GM19043 (cell line): Measurements from ENCODE around the gene SMARCA2.
A peak's percentile ranks its signal among the peaks of the same experiment; 100 is the strongest.

ENCODE experiments used
- ATAC-seq: cut with Tn5 transposase; IDR thresholded peaks from one replicate; pipeline ENCODE4 v1.9.1; 2021; ENCODE audit warnings: low read depth; ENCODE audit not compliant: unreplicated experiment

The SMARCA2 gene

GRCh38 chr9:2199999-2200796 lies 185.1 kb downstream of the SMARCA2 start:
- no peak for ATAC-seq

GRCh38 chr9:2208465-2208864 lies 193.3 kb downstream of the SMARCA2 start:
- no peak for ATAC-seq

DNA sequence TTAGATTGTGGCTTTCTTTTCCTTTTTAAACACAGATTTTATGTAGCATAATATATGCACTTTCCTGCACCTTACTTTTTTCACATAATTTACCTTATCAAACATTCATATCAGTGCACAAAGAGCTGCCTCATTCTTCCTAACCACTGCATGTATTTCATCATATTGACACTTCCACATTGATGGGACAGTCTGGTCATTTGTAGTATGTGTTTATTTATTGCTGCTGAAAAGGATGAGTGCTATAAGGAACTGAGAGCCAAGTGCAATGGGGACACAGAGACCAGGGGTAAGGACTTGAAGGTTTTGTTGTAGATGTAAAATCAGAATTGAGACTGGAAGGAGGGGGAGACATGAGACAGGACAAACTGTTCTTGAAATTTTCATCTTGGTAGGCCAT lies 193.8 kb downstream of the SMARCA2 start:
- ATAC-seq = no peak

DNA sequence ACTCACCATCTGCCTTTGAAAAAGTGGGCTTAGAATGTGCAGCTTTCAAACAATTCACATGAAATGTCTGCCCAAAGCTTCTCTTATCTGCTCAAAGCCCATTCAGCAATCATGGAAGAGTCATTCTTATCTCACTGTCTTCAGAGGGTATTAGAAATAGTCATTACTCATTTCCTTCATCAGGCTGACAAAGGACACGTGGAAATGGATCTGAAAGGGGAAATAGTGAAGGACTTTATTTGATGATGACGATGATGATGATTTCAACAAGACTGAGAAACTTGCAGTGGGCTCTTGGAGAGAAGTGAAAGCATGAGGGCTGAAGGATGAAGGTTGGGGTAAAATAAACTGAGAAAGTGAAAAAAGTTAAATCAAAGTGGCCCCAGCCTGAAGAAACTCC lies 194.3 kb downstream of the SMARCA2 start:
- no peak for ATAC-seq

DNA sequence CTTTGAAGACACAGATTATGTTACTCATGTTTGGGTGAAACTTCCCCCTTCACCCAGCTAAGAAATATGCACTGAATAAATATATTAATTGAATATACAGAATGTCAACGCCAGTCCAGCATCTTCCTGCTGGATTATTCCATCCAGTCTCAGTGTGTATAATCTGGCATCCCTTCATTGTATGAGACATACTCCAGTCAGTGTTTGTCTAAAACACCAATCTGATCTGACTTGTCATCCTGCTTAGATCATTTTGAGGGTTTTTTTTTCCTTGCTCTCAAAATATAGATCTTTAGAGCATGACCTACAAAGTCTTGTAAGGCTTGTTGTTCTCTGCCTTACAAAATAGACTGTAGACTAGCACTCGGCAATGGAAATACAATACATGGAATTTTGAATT lies 195.1 kb downstream of the SMARCA2 start:
- no peak for ATAC-seq

- no peak for ATAC-seq
Observed at GRCh38 chr9:2213830-2214468, 198.8 kb downstream of the SMARCA2 start.

DNA sequence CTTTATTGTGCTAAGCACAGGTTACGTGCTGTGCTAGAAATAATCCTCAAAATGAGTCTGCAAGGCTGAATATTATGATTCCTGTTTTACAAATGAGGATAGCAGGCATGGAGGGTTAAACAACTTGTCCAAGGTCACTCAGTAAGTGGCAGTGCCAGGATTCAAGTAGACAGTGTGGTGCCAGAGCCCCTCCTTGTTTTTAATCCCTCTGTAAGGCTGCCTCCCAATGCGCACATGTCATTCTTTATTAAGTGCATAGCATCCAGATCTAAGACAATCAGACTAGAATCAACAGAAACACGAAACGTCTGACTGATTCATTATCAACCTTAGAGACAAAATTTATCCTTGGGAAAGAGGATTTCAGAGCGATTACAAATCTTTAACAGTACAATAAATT lies 199.6 kb downstream of the SMARCA2 start:
- ATAC-seq = no peak

- ATAC-seq = no peak
Observed at GRCh38 chr9:2215921-2216441, 200.8 kb downstream of the SMARCA2 start.

GRCh38 chr9:2216591-2216990 lies 201.4 kb downstream of the SMARCA2 start:
- ATAC-seq = no peak

DNA sequence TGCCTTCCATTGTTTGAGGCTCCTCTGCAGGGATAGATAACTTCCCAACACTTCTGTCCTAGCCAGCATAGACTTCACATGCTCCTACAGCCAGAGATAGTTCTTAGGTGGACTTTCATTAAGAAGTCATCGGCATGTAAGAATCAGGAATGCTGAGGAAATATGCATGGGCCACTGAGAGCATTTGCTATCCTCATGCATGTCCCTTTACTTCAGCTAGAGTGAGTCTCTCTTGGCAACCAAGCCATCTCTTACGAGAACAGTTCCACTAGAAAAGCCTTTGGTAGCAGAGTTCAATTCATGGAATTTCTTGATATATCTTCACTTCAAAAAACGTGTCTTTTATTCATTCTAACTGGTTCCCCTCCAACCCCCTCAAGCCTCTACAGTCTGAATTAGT lies 202.4 kb downstream of the SMARCA2 start:
- ATAC-seq = no peak

- no peak for ATAC-seq
Observed at GRCh38 chr9:2220036-2220435, 204.9 kb downstream of the SMARCA2 start.

DNA sequence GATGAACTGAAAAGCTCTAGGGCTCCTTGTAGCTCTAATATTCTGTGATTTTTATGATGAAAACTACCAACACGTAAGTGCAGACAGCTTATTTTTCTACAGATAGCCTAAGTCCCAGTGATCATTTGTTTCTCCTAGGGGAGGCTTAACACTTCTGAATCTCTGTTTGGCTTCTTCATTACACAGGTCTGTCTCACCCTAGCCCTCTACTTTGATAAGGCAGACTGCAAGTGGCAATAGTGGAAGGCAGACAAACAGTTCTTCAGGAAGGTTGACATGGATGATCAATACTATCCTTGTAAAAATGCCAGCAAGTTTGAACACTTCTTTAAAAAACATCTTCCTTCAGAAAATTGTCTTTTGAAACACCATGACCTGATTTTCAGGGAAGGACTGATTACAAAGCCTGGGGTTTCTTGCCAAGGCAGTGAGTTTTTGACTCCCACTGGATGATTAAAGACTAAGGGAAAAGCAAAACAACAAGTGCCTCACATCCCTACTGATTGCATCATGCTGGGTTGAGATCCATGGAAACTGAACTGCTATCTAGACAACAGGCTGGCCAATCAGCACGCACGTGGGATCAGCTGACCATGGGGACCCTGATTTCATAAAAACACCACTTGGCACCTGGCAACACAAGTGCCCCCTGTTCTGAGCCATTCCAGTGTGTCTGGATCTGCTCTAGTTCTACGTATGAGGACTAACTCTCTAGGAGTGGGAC lies 212.2 kb downstream of the SMARCA2 start:
- no peak for ATAC-seq

GRCh38 chr9:2228132-2228531 lies 213.0 kb downstream of the SMARCA2 start:
- no peak for ATAC-seq

GRCh38 chr9:2228641-2229040 lies 213.5 kb downstream of the SMARCA2 start:
- ATAC-seq = no peak

- peak; percentile 54 for ATAC-seq
Observed at GRCh38 chr9:2229109-2229721, 214.1 kb downstream of the SMARCA2 start.

DNA sequence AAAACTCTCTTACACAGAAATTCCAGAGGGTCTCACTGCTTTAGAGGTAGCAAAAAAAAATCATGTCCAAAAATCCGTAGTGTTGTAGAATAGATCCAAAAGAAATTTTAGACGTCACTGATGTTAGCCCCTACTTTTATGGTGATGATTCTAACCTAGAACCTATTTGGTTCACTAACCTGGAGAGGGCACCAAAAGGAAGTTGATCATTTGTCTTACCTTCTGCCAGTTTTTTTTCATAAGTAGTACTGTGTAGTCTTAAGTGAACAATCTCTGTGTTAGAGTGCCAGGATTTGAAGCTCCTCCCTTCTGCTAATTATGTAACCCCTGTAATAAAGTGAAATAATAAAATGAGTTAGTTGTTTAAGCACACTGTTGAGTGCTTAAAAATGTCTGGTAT lies 215.2 kb downstream of the SMARCA2 start:
- ATAC-seq = no peak

GRCh38 chr9:2231101-2231500 lies 216.0 kb downstream of the SMARCA2 start:
- no peak for ATAC-seq

DNA sequence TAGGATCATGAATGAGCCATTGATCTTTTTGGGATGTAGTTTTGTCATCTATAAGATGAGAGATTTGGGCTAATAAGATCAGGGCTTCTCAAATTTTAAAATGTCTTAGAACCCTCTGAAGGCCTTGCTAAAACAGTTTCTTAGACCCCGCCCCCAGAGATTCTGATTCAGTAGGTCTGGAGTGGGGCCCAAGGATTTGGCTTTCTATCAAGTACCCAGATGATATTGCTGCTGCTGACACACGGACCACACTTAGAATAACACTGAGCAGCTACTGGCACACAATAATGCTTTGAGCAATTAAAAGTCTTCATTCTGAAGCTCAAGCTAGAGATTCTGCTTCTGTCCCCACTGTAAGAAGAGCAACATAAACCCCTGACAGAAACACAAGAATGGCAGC lies 216.7 kb downstream of the SMARCA2 start:
- ATAC-seq = no peak

DNA sequence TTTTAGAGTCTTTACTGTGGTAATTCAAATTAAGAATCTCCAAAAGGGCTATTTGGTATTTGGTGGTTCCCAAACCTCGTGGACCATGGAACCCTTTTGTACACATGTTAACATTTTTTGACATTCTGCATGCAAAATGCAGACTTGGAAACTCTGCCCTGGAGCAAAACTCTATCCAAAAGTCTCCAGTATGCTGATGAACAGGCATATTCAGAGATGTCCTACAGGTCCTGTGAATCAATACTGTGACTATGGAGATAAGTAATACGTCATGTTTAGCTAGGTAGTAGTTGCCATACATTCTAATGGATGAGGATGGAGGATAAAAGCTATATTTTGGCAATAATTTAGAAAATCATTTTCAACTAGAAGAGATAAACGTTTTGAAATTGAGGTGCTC lies 218.1 kb downstream of the SMARCA2 start:
- no peak for ATAC-seq

DNA sequence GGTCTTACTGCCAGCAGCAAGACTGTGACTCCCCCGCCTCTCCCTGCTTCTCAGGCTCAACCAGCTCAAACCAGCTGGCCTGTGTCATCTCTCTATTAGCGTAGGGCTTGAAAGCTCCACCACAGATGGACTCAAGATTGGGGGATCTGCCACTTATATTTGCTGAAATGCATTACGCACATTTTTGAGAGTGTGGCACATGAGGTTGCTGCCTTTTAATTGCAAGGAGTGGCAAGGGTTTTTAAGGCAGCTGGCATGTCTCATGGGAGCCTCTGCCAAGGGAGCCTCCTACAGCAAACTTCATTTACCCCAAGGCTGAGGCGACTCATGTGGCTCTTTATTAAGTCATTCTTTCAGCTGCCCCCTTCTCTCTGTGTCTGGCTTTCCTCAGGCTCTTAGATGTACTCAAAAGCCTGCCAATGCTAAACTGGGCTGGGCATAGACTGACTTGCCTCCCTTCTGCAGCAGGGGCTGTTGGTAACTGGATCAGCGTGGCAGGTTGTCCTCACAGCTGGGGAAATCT lies 219.3 kb downstream of the SMARCA2 start:
- ATAC-seq = no peak

DNA sequence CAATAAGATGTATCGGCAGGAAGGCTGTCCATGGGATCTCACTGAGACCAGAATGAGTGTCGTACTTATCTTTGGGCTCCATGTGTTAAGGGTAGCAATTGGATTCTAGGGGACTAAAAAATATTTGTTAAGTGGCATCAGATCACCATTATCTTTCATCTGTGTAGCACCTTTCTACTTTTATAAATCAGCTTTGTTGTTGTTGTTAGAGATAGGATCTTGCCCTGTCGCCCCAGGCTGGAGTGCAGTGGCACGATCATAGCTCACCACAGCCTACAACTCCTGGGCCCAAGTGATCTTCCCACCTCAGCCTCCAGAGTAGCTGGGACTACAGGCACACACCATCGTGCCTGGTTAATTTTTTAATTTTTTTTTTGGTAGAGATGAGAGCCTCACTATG lies 220.5 kb downstream of the SMARCA2 start:
- no peak for ATAC-seq
